Activated CD4-positive, alpha-beta T cell treated with anti-CD3 and anti-CD28 coated beads for 1 hour (primary cell): ENCODE data around the gene KIF19.
"Not testable (repeated sequence)": the region's sequence is repeated elsewhere in the genome, so short reads cannot be mapped to it uniquely, and the experiment has no call there.

Source experiments
- DNase-seq: peaks from one replicate; pipeline ENCODE4 v3.0.0-alpha.2; 2020

The KIF19 gene

DNA sequence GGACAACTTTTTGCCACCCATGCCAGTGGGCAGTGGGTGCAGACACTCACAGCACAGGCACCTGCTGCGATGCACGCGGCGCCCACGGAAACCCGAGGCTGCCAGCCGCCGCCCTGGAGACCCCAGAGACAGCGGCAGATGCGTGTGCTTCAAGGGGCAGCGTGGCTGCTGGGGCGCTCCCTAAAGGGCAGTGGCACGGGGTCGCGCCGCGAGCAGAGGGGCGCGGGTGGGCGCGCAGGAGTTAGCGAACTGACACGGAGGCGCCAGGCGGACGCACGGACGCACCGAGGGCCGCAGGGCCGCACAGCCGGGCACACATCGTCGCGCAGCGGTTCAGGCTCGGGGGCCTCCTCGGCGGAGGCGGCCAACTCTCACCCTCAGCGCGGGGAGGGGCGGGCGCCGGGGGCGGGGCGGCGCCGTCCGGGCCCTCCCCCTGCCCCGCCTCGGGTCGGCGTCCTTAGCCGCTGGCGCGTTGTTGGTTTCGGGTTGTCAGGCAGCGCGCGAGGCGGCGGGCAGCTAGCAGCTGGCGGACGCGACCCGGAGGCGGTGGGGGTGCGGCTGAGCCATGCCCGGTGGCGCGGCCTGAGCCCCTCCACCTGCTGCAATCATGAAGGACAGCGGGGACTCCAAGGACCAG is at the start of gene KIF19:
TSS of gene KIF19 (plus strand) at position 484 of the 637 bp plus-strand sequence. CDS start at position 608, 124 bp downstream.
- DNase-seq: peak; percentile 26

DNA sequence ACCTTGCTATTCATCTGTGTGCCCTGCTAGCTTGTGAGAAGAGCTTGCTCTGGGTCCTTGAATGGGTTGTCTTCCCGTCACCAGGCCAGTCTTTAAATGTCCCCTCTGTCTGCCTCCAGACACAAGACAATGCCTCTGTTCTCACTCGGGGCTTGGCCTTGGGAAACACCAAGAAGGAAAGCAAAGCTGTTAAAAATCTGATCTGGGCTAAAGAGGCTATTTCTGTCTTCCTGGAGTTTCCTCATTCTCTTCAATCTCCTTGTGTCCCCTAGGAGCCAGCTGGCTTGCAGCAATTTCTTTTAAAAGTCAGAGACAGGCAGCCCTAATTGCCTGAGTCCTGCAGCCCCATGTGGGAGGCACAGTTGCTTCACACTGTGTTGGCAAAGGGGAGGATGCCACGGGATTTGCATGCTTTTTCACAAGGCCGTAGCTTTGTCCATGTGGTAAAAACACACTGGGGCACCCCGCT is 49.5 kb upstream of the KIF19 start:
- DNase-seq: no peak

DNA sequence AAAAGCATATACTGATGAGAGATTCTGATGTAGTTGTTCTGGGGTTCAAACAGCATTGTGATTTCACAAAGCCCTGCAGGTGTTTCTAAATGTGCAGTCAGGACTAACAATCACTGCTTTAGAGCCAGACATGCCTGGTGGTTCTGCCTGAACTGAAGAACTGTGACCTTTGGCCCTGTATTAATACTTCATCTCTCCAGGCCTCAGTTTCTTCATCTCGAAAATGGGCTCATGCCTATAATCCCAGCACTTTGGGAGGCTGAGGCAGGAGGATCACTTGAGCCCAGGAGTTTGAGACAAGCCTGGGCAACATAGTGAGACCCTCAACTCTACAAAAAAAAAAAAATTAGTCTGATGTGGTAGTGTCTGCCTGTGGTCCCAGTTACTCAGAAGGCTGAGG is 48.1 kb upstream of the KIF19 start:
- DNase-seq: no peak

- not testable (repeated sequence) for DNase-seq
Measured at GRCh38 chr17:74279617-74280016, 46.4 kb upstream of the KIF19 start.

GRCh38 chr17:74280093-74280513 is 45.9 kb upstream of the KIF19 start:
- DNase-seq: peak; percentile 30

GRCh38 chr17:74281799-74282198 is 44.2 kb upstream of the KIF19 start:
- DNase-seq: no peak

DNA sequence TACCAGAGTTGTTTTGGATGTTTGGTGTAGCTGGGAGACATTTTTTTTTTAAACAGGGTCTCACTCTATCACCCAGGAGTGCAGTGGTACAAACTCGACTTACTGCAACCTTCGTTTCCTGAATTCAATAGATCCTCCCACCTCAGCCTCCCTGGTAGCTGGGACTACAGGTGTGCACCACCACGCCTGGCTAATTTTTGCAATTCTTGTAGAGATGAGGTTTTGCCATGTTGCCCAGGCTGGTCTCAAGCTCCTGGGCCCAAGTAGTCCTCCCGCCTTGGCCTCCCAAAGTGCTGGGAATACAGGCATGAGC is 43.8 kb upstream of the KIF19 start:
- not testable (repeated sequence) for DNase-seq

GRCh38 chr17:74282587-74283370 is 43.2 kb upstream of the KIF19 start:
- DNase-seq: no peak

DNA sequence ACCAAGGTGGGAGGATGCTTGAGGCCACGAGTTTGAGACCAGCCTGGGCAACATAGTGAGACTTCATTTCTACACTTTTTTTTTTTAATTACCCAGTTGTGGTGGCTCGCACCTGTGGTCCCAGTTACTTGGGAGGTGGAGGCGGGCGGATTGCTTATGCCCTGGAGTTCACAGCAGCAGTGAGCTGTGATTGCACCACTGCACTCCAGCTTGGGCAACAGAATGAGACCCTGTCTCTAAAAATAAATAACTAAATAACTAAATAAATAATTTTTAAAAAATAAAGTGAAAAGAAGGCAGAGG is 42.7 kb upstream of the KIF19 start:
- DNase-seq: no peak

DNA sequence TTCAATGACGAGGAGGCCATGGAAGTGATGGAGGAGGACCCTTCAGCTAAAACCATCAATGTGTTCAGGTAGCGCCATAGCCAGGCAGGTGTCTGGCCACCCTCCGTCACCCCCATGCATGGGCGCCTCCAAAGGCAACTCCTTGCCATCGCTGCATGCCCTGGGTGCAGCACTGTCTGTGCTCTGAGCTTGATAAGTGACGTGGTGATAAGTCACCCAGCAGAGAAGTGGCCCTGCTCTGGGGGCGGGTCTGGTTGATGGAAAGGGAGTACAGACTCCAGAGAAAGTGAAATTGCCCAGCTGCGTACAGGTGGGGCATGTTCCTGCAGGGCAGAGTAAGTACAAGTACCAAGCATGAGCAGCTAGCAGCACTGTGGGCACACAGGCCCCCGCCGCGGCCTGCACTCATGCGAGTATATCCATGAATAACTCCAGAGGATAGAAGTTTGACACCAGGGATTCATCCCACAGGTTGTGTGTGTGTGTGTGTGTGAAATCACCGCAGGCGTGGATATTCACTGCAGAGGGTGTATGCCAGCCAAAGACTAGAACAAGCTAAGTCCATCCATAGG is 38.9 kb upstream of the KIF19 start:
- no peak for DNase-seq

- no peak for DNase-seq
Measured at GRCh38 chr17:74288785-74289184, 37.2 kb upstream of the KIF19 start.

DNA sequence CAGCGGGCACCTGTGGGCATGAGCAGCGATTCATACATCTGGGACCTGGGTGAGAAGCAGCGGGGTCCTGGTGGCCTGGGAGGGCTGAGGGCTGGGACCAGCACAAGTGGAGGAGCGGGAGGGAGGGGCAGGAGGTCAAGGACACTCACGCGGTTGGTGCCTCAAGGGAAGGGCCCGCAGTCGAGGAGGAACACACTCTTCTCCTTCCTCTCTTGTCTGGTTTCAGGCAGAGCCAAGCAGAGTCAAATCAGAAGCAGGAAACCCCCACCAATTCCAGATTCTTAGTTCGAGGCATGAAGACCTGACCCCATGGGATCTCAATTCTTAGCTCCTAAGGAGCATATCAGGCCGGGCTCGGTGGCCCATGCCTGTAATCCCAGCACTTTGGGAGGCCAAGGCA is 36.3 kb upstream of the KIF19 start:
- DNase-seq: no peak

- DNase-seq: no peak
Measured at GRCh38 chr17:74290340-74290739, 35.7 kb upstream of the KIF19 start.

DNA sequence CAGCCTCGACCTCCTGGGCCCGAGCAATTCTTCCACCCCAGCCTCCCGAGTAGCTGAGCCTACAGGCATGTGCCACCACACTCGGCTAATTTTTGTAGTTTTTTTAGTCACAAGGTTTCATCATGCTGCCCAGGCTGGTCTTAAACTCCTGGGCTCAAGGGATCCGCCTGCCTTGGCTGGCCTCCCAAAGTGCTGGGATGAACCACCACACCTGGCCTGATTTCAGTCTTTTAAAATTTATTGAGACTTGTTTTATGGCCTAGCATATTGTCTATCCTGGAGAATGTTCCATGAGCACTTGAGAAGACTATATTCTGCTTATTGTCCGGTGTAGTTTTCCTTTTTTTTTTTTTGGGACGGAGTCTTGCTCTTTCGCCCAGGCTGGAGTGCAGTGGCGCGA is 33.5 kb upstream of the KIF19 start:
- no peak for DNase-seq

DNA sequence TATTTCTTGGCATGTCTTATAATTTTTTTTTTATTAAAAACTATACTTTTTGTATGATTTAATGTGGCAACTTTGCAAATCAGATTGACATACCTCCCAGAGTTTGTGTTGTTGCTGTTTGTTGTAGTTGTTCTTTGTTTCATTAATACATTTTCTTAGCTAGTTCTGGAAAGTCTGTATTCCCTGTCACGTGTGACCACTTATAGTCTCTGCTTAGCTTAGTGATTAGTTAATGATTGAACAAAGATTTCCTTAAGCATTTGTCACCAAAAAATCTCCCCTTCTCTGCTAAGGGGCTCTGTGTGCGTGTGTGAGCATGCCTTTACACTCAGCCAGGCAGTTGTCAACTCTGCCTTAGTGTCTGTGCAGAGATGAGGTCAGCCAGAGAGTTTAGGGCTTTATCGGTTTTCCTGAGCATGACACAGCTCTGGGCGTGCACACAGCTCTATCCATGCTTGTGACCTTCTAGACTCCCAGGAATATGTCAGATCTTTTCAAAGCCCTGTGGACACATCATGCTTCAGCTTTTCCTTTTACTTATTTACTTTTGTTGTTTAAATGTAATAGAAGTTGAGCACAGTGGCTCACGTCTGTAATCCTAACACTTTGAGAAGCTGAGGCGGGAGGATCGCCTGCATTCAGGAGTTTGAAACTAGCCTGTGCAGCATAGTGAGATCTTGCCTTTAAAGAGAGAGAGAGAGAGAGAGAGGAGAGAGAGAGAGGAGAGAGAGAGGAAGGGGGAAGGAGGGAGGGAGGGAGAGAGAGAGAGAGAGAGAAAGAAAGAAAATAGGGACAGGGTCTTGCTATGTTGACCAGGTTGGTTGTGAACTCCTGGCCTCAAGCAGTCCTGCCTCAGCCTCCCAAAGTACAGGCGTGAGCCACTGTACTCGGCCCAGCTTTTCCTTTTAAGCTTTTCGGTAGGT is 30.1 kb upstream of the KIF19 start:
- no peak for DNase-seq

- DNase-seq: no peak
Measured at GRCh38 chr17:74296548-74296936, 29.5 kb upstream of the KIF19 start.

DNA sequence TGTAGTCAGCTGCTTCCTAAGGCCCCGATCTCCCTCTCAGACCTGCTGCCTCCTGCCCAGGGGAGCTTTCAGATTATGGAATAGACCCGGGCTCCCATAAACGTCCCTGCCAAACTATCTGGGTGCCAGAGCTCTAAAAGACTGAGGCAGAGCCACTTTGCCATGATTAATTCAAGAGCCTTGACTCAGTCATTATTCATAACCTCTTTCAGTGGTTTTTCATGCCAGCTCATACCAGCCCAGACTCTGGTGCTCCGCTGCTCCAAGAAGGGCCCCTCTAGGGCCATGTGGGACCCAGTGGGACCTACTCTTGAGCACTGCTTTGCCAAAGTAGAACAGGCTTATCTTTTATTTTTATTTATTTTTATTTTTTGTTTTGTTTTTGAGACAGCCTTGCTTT is 28.1 kb upstream of the KIF19 start:
- DNase-seq: no peak

- DNase-seq: no peak
Measured at GRCh38 chr17:74298778-74299177, 27.2 kb upstream of the KIF19 start.

- DNase-seq: no peak
Measured at GRCh38 chr17:74299226-74300009, 26.6 kb upstream of the KIF19 start.

- DNase-seq: no peak
Measured at GRCh38 chr17:74303305-74303704, 22.7 kb upstream of the KIF19 start.

- DNase-seq: no peak
Measured at GRCh38 chr17:74304184-74304583, 21.8 kb upstream of the KIF19 start.

DNA sequence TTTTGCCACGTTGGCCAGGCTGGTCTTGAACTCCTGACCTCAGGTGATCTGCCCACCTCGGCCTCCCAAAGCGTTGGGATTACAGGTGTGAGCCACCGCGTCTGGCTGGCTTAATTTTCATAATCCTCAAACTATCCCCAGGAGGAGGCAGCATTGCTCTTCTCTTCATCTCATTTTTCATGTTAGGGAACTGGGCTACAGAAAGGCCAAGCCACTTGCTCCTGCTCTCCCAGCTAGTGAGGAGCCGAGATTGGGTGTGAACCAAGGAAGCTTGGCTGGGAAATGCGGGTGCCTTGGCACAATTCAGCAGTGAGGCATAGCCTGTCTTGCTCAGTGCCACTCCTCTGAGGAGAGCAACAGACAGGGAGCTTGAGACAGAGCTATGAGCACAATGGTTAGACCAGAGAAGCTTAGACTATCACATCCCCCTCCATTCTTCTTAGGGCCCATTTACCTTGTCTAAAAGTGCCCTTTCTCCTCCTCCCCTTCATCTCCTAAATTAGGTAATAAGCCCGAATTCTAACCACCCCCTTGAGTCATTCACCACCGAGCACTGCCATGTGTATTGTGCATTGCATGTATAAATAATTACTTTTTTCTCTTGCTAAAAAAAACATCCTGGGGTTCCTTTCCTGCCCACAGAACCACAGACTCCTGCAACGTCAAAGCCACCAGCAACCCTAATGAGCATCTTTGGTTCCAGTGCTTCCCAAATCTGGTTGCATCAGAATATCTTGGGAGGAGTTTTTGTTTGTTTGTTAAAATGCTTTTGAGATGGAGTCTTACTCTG is 20.0 kb upstream of the KIF19 start:
- no peak for DNase-seq
